Panc1 (cell line): ENCODE measurements around the gene IGF1R. TPM values are rescaled to one million over a fixed set of nuclear protein-coding genes. Genes with fewer than 3 reads are reported as not detected.

Source experiments
- ATAC-seq: fragments of 200-7000 bp; cut with Tn5 transposase; 2 replicates; pipeline ENCODE4 v1.9.1; 2020; ENCODE audit warnings: mild to moderate bottlenecking, moderate library complexity
- BruUV-seq: library from RNA; stranded (reverse); fragments of 400-500 nt; replicated peaks from 2 replicates; lab custom pipeline; 2021; lab: Mats Ljungman, UMichigan
- CTCF ChIA-PET: fragments of 300-600 bp; sonication (Branson Sonifier 250); formaldehyde crosslinking; loops from one replicate; lab custom pipeline; 2022; ENCODE audit warnings: antibody characterized with exemption; lab: Charles Lee
- POLR2A ChIA-PET: fragments of 300-600 bp; sonication (Branson Sonifier 250); formaldehyde crosslinking; loops from one replicate; lab custom pipeline; 2022; ENCODE audit warnings: antibody characterized with exemption; lab: Charles Lee
- DNase-seq: peaks from one replicate; pipeline ENCODE4 v3.0.0-alpha.2; 2010; ENCODE audit warnings: low read depth, low spot score
- H3K27ac ChIP-seq: 2 replicates; pipeline ENCODE4 v1.5.1; 2011; ENCODE audit warnings: mild to moderate bottlenecking, low read length, inconsistent platforms
- H3K27me3 ChIP-seq: fragments of 200-500 bp; sonication (Bioruptor generic); 2 replicates; pipeline ENCODE4 v1.6.0; 2014; ENCODE audit warnings: low read length, inconsistent platforms; ENCODE audit not compliant: control insufficient read depth, insufficient read depth
- H3K36me3 ChIP-seq: fragments of 200-500 bp; sonication (Bioruptor generic); 2 replicates; pipeline ENCODE4 v1.5.1; 2014; ENCODE audit warnings: inconsistent platforms, mild to moderate bottlenecking, low read length, moderate library complexity; ENCODE audit not compliant: control insufficient read depth, insufficient read depth
- H3K4me1 ChIP-seq: 2 replicates; pipeline ENCODE4 v1.5.1; 2011; ENCODE audit warnings: inconsistent platforms, mild to moderate bottlenecking, low read length, moderate library complexity; ENCODE audit not compliant: control insufficient read depth, insufficient read depth
- H3K4me3 ChIP-seq, 2 experiments: 2 replicates each; pipeline ENCODE4 v1.5.1; 2011 to 2012; ENCODE audit warnings: low read depth in 2 of 2, low read length in 2 of 2, mild to moderate bottlenecking in 2 of 2, inconsistent platforms in 1 of 2, moderate library complexity in 1 of 2
- H3K9me3 ChIP-seq: fragments of 200-500 bp; sonication (Bioruptor generic); 2 replicates; pipeline ENCODE4 v1.5.1; 2014; ENCODE audit warnings: low read depth, mild to moderate bottlenecking, inconsistent platforms, low read length, moderate library complexity; ENCODE audit not compliant: control insufficient read depth, insufficient read depth
- CTCF ChIP-seq: fragments of 450-650 bp; IDR thresholded peaks from 2 replicates; pipeline ENCODE4 v1.5.1; 2017; ENCODE audit warnings: mild to moderate bottlenecking
- POLR2AphosphoS5 ChIP-seq: IDR thresholded peaks from 2 replicates; pipeline ENCODE4 v1.6.1; 2012; ENCODE audit warnings: mild to moderate bottlenecking, low read depth, low read length, moderate library complexity
- REST ChIP-seq, 2 experiments: IDR thresholded peaks; 2 replicates each; pipeline ENCODE4 v1.6.1; 2011 to 2012; ENCODE audit warnings: low read depth in 2 of 2, control low read depth in 1 of 2, low read length in 1 of 2, mild to moderate bottlenecking in 1 of 2, moderate library complexity in 1 of 2; ENCODE audit not compliant: insufficient read depth in 1 of 2
- SIN3A ChIP-seq: IDR thresholded peaks from 2 replicates; pipeline ENCODE4 v1.6.1; 2012; ENCODE audit warnings: low read depth, mild to moderate bottlenecking, low read length, moderate library complexity, borderline replicate concordance; ENCODE audit not compliant: insufficient read depth
- TCF7L2 ChIP-seq: IDR thresholded peaks from 2 replicates; pipeline ENCODE4 v1.6.1; 2011; ENCODE audit warnings: mild to moderate bottlenecking, low read depth, low read length, inconsistent platforms
- in situ Hi-C: cut with HindIII; loops from 2 replicates; pipeline ENCODE4 v1.10.0; 2016; ENCODE audit warnings: low sequenced_read_pairs, low pct_unique_long_range_greater_than_20kb
- intact Hi-C: fragments of 100-400 bp; cut with micrococcal nuclease; formaldehyde crosslinking; loops from one replicate; pipeline ENCODE4 v1.10.0; 2022; ENCODE audit not compliant: unreplicated experiment
- total RNA-seq: library from RNA; stranded (reverse); gene quantifications from one replicate; pipeline ENCODE4 v1.2.1, GENCODE V29; 2021; ENCODE audit not compliant: unreplicated experiment

Gene IGF1R
- total RNA-seq, 1 experiment from 2014 or later: 77.1 TPM

GRCh38 chr15:98937413-98938104, 289.2 kb downstream of the IGF1R start:
- no peak for DNase-seq
- no TSS peak for BruUV-seq
- ATAC-seq: no peak
- TF ChIP-seq REST (IDR thresholded peaks at IDR 0.05; ENCODE audit: insufficient read depth in 1 of 2, low read depth in 2 of 2, low read length in 1 of 2) (no peak), SIN3A (no peak), CTCF (no peak), POLR2AphosphoS5 (no peak), TCF7L2 (no peak)
- CTCF ChIA-PET: interaction anchor here (0.6 kb wide), 2 partner anchors 21 to 34 kb away, joined by 4 to 10 read pairs; no protein-coding TSS in a partner anchor
- Histone ChIP-seq H3K4me3 (no peak overlapping the region), H3K36me3 (peaks cover 8% of the 10 kb centered on the region; the same call in 1 of the 2 replicates), H3K9me3 (no peaks in the 10 kb centered on the region), H3K27me3 (no peaks in the 10 kb centered on the region), H3K4me1 (no peaks in the 10 kb centered on the region), H3K27ac (no peak overlapping the region)
- POLR2A ChIA-PET: no interaction called here
- in situ Hi-C loops: no loop called here
- intact Hi-C loops: no loop called here

GRCh38 chr15:98938105-98938417, 289.7 kb downstream of the IGF1R start:
- no peak overlapping the region for H3K27ac ChIP-seq
- DNase-seq (no peak), ATAC-seq (no peak)
- POLR2A ChIA-PET: no interaction called here
- no peaks in the 10 kb centered on the region for H3K4me1 ChIP-seq
- TF ChIP-seq SIN3A: no peak
- TF ChIP-seq CTCF: no peak
- TF ChIP-seq POLR2AphosphoS5: no peak
- no peak for TF ChIP-seq REST (IDR thresholded peaks at IDR 0.05; ENCODE audit: insufficient read depth in 1 of 2, low read depth in 2 of 2, low read length in 1 of 2)
- no peak for TF ChIP-seq TCF7L2
- intact Hi-C loops (no loop called here), in situ Hi-C loops (no loop called here)
- no peaks in the 10 kb centered on the region for H3K27me3 ChIP-seq
- H3K9me3 ChIP-seq: no peaks in the 10 kb centered on the region
- CTCF ChIA-PET: interaction anchor here (0.6 kb wide), 2 partner anchors 22 to 34 kb away, joined by 4 to 10 read pairs; no protein-coding TSS in a partner anchor
- H3K4me3 ChIP-seq: no peak overlapping the region
- H3K36me3 ChIP-seq: peaks cover 8% of the 10 kb centered on the region; the same call in 1 of the 2 replicates
- no TSS peak for BruUV-seq
